Mesodermal cell (in vitro differentiated cells): ENCODE measurements around the gene TEKT3.

Experiments
- H3K27ac ChIP-seq: 2 replicates; pipeline ENCODE4 v1.7.0; 2013; ENCODE audit warnings: mild to moderate bottlenecking, low read depth, low read length, moderate library complexity; ENCODE audit not compliant: severe bottlenecking
- H3K36me3 ChIP-seq: 2 replicates; pipeline ENCODE4 v1.7.1; 2013; ENCODE audit warnings: mild to moderate bottlenecking, low read length, moderate library complexity; ENCODE audit not compliant: control insufficient read depth, insufficient read depth
- H3K4me1 ChIP-seq: one replicate; pipeline ENCODE4 v1.7.1; 2013; ENCODE audit warnings: mild to moderate bottlenecking, low read length; ENCODE audit not compliant: insufficient read depth, control insufficient read depth, poor library complexity, severe bottlenecking
- H3K4me3 ChIP-seq: 2 replicates; pipeline ENCODE4 v1.7.0; 2013; ENCODE audit warnings: low read length, control low read depth, mild to moderate bottlenecking; ENCODE audit not compliant: insufficient read depth, poor library complexity, severe bottlenecking; ENCODE audit errors: extremely low read depth
- H3K9me3 ChIP-seq: 2 replicates; pipeline ENCODE4 v1.7.1; 2013; ENCODE audit warnings: mild to moderate bottlenecking, low read length, moderate library complexity; ENCODE audit not compliant: control insufficient read depth
- WGBS, 2 experiments: methylation state at CpG; one replicate each; pipeline ENCODE4 v1.1.5; 2013; ENCODE audit warnings: missing lambda C conversion rate in 2 of 2; ENCODE audit not compliant: insufficient coverage in 2 of 2; 5-methylcytosine and 5-hydroxymethylcytosine counted together

TEKT3 gene

DNA sequence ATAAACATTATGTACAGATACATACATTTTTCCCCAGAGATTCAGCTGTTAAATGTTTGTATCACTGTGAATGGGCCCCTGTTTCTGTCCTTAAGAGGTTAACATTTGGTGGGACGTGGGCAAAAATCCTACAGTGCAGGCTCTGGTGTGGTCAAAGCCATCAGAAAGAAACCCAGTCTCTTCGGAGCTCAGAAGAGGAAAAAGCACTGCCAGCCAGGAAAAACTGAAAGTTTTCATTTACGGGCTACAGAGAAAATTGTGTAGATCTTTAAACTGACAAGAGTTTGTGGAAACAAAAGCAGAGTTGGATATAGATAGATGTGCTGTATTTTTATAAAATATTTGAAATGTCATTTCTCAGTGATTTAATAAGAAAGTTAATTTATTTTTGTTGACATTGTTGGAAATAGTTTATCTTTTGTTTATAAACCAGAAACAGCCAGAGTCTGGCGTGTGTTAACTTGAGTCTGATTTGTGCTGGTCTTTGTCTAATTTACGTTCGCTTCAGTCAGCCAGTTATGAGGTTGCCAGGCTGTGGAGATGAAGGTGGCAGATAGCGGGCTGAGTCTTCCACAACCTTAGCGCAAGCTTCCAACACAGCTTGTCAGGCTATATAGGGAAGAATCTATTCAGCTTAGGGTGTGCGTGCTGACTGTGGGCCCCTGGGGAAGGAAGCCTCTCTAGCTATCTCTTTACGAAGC lies 9.5 kb upstream of the TEKT3 start:
- Histone ChIP-seq H3K9me3 (peaks cover 4% of the 10 kb centered on the region), H3K4me1 (peaks cover 12% of the 10 kb centered on the region), H3K36me3 (no peaks in the 10 kb centered on the region), H3K27ac (peak overlapping the region; percentile 78), H3K4me3 (no peak overlapping the region)
- 79 to 80% methylated on average over 8 of the region's 10 CpGs for WGBS, 2 experiments

- WGBS, 2 experiments, result 64 to 71% methylated on average over 1 of the region's 2 CpGs
- H3K4me1 ChIP-seq, result peaks cover 12% of the 10 kb centered on the region
- no peak overlapping the region for H3K27ac ChIP-seq
- H3K36me3 ChIP-seq, result no peaks in the 10 kb centered on the region
- peaks cover 4% of the 10 kb centered on the region for H3K9me3 ChIP-seq
- no peak overlapping the region for H3K4me3 ChIP-seq
These were observed 7.7 kb upstream of the TEKT3 start for GRCh38 chr17:15349119-15349518.

DNA sequence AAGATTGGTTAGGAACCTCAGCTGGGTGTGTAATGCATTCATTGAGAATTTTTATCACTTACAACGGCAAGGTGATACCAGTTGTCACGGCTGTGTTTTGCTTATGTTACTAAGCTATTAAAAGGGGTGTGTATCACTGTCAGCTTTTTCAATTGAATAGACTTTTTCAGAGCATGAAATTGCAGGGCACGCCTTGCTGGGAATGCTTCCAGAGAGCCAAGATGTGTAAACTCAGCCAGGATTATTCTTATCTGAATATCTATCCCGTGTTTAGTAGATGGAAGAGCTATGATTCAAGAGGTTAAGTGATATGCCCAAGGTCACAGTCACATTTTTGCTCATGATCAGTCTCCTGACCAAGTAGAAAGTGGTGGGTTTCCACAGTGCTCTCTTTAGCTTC lies 6.6 kb upstream of the TEKT3 start:
- Histone ChIP-seq H3K27ac (no peak overlapping the region), H3K36me3 (no peaks in the 10 kb centered on the region), H3K4me3 (no peak overlapping the region), H3K4me1 (peaks cover 23% of the 10 kb centered on the region), H3K9me3 (peaks cover 4% of the 10 kb centered on the region)
- WGBS, 2 experiments, result 91 to 92% methylated on average over 3 of the region's 4 CpGs

GRCh38 chr17:15346066-15346595 lies 4.7 kb upstream of the TEKT3 start:
- Histone ChIP-seq H3K4me1 (peaks cover 21% of the 10 kb centered on the region), H3K9me3 (no peaks in the 10 kb centered on the region), H3K4me3 (no peak overlapping the region), H3K27ac (no peak overlapping the region), H3K36me3 (no peaks in the 10 kb centered on the region)
- 89 to 92% methylated on average over 6 of the region's 13 CpGs for WGBS, 2 experiments

- no peak overlapping the region for H3K4me3 ChIP-seq
- no peaks in the 10 kb centered on the region for H3K36me3 ChIP-seq
- 49 to 69% methylated on average over 3 of the region's 4 CpGs for WGBS, 2 experiments
- H3K9me3 ChIP-seq, result no peaks in the 10 kb centered on the region
- peaks cover 22% of the 10 kb centered on the region for H3K4me1 ChIP-seq
- no peak overlapping the region for H3K27ac ChIP-seq
These were observed 2.4 kb upstream of the TEKT3 start for GRCh38 chr17:15343749-15344148.

DNA sequence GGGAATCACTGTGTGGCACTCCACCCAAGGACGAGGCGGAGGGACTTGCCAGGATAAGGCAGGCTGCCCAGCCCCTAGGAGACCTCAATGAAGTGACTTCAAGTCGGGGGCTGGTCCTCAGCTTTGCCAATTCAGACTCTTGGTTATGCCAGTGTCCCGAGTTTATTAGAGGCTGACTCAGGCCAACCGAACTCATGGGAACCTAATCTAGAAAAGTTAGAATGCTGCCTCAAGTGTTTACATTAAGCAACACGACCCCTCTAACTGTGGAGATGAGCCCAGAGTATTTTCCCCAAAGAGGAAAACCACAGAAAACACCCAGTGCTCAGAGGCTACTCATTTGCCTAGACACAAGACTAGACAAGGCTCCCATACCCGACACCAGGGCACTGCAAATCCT lies 1.1 kb upstream of the TEKT3 start:
- no peaks in the 10 kb centered on the region for H3K9me3 ChIP-seq
- WGBS, 2 experiments, result 77 to 80% methylated on average over 7 of the region's 7 CpGs

GRCh38 chr17:15341966-15342365 lies 569 bp upstream of the TEKT3 start:
- Histone ChIP-seq H3K36me3 (no peaks in the 10 kb centered on the region), H3K4me3 (peak overlapping the region; percentile 50), H3K9me3 (no peaks in the 10 kb centered on the region), H3K4me1 (peaks cover 20% of the 10 kb centered on the region), H3K27ac (no peak overlapping the region)
- 82 to 94% methylated on average over 2 to 3 of the region's 3 CpGs for WGBS, 2 experiments

More for the DNA sequence above, 1.1 kb upstream of the TEKT3 start:
- Histone ChIP-seq H3K36me3 (no peaks in the 10 kb centered on the region), H3K4me1 (peaks cover 20% of the 10 kb centered on the region), H3K27ac (no peak overlapping the region), H3K4me3 (no peak overlapping the region)

DNA sequence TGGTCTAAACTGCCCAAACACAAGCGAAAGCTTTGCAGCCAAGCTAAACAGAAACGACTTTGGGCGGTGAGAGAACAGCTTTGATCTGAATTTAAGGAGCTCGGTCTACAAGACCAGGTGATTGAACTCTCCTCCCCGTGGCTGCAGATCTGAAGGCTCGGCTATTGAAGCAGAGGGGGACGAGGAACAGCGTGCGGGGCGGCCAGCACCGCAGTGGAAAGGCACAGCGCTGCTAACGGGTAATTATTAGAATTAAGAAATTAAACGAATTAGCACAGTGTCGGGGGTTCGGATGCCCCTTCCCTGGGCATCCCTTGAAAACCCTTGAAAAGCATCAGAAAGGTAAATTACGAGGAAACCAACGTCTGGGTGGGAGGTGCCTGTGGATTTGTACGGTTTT lies 431 bp downstream of the TEKT3 start:
- H3K4me3 ChIP-seq, result peak overlapping the region; percentile 50
- 6 to 7% methylated on average over 13 to 18 of the region's 19 CpGs for WGBS, 2 experiments
- no peaks in the 10 kb centered on the region for H3K9me3 ChIP-seq
- H3K36me3 ChIP-seq, result no peaks in the 10 kb centered on the region
- H3K27ac ChIP-seq, result no peak overlapping the region
- H3K4me1 ChIP-seq, result peaks cover 20% of the 10 kb centered on the region

GRCh38 chr17:15335446-15335845 lies 6.0 kb downstream of the TEKT3 start:
- H3K27ac ChIP-seq, result no peak overlapping the region
- H3K36me3 ChIP-seq, result no peaks in the 10 kb centered on the region
- H3K9me3 ChIP-seq, result no peaks in the 10 kb centered on the region
- no peaks in the 10 kb centered on the region for H3K4me1 ChIP-seq
- 100% methylated on average over 1 of the region's 1 CpG for WGBS, 2 experiments
- H3K4me3 ChIP-seq, result no peak overlapping the region

- no peaks in the 10 kb centered on the region for H3K36me3 ChIP-seq
- H3K4me3 ChIP-seq, result no peak overlapping the region
- WGBS, 2 experiments, result 95 to 100% methylated on average over 2 to 3 of the region's 3 CpGs
- no peaks in the 10 kb centered on the region for H3K9me3 ChIP-seq
- no peaks in the 10 kb centered on the region for H3K4me1 ChIP-seq
- H3K27ac ChIP-seq, result no peak overlapping the region
These were observed 7.1 kb downstream of the TEKT3 start for GRCh38 chr17:15334266-15334665.

DNA sequence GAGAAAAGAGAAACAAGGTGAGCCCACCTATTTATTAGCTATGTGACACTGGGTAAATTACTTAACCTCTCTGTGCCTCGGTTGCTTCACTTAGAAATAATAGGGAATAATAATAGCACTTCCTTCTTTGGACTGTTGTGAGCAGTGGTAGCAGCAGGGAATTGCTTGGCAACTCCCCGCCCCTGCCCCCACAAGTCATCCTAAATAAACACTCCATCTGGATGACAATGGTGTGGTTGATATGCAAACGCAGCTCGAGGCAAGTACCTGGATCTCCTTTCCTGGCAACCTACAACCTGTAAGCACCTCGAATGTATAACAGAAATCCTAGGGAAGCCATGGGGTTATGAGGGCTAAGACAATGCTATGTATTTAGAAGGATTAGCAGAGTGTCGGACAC lies 9.1 kb downstream of the TEKT3 start:
- WGBS, 2 experiments, result no CpG with 5 or more reads among the region's 6 CpGs
- H3K9me3 ChIP-seq, result no peaks in the 10 kb centered on the region
- no peaks in the 10 kb centered on the region for H3K36me3 ChIP-seq
- no peak overlapping the region for H3K27ac ChIP-seq
- no peak overlapping the region for H3K4me3 ChIP-seq
- no peaks in the 10 kb centered on the region for H3K4me1 ChIP-seq
